Measurements from ENCODE around the gene NUTM1.
"Not testable (repeated sequence)": the region's sequence is repeated elsewhere in the genome, so short reads cannot be mapped to it uniquely, and the experiment has no call there.

The NUTM1 gene

GRCh38 chr15:34336231-34336990 lies 6.7 kb upstream of the NUTM1 start:
- peak overlapping the region in 18 of 21 experiments; percentile 64 to 97 (median 92) for H3K27ac ChIP-seq
- H3K4me3 ChIP-seq: peak overlapping the region; percentile 81 to 97 (median 92)

GRCh38 chr15:34336991-34337556 lies 6.0 kb upstream of the NUTM1 start:
- peak overlapping the region; percentile 44 to 97 (median 91) for H3K27ac ChIP-seq
- H3K4me3 ChIP-seq: peak overlapping the region; percentile 81 to 97 (median 92)

- Histone ChIP-seq H3K27ac (peak within 1 kb of the TSS; percentile 44 to 97 (median 91)), H3K4me3 (peak within 1 kb of the TSS; percentile 81 to 97 (median 92))
These were observed 5.4 kb upstream of the NUTM1 start, which contains the start of gene SLC12A6 for GRCh38 chr15:34337557-34338306. Gene SLC12A6 (minus strand): TSS chr15:34337781. CDS start chr15:34336680, 1,101 bp downstream.

- peak overlapping the region in 15 of 21 experiments; percentile 44 to 97 (median 91) for H3K27ac ChIP-seq
- peak overlapping the region in 6 of 7 experiments; percentile 81 to 97 (median 92) for H3K4me3 ChIP-seq
These were observed 4.8 kb upstream of the NUTM1 start for GRCh38 chr15:34338347-34338746.

GRCh38 chr15:34339946-34340345 lies 3.2 kb upstream of the NUTM1 start:
- H3K4me3 ChIP-seq: no peak overlapping the region
- H3K27ac ChIP-seq: no peak overlapping the region

- Histone ChIP-seq H3K27ac (peak overlapping the region in 9 of 21 experiments; percentile 13 to 95 (median 88)), H3K4me3 (peak overlapping the region; percentile 54 to 81 (median 74))
These were observed 1.5 kb upstream of the NUTM1 start for GRCh38 chr15:34341381-34342212.

GRCh38 chr15:34342213-34342736 lies 840 bp upstream of the NUTM1 start:
- peak overlapping the region; percentile 66 to 95 (median 88) for H3K27ac ChIP-seq
- H3K4me3 ChIP-seq: peak overlapping the region; percentile 54 to 81 (median 74)

GRCh38 chr15:34347951-34348638 lies 5.0 kb downstream of the NUTM1 start:
- no peak overlapping the region for H3K27ac ChIP-seq
- no peak overlapping the region for H3K4me3 ChIP-seq

DNA sequence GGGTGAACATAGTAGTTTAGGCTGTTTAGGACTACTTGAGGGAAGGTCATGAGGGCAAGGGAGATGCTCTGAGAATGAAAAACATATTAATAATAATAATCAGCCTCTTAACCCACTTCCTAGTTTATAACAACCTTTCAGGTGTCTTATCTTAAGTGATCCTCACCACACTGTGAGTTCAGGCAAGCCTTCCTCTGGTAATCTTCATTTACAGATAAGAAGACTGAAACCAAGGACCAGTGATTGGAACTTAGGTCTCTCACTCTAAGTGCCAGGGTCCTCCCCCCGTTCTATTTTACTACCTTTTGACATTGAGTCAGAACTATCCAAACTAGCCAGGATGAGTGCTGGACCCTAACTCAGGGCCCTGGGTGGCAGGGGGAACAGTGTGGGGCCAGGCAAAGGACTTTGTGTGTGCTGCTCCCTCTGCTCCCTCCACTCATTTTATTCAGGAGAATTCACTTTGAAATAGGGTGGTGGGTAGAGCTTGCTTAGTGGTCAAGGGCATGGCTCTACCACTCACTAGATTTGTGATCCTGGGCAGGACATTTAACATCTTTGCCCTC lies 5.7 kb downstream of the NUTM1 start:
- Histone ChIP-seq H3K27ac (no peak overlapping the region), H3K4me3 (no peak overlapping the region)

- Histone ChIP-seq H3K27ac (no peak overlapping the region), H3K4me3 (no peak overlapping the region)
These were observed 6.7 kb downstream of the NUTM1 start for GRCh38 chr15:34349769-34350168.

DNA sequence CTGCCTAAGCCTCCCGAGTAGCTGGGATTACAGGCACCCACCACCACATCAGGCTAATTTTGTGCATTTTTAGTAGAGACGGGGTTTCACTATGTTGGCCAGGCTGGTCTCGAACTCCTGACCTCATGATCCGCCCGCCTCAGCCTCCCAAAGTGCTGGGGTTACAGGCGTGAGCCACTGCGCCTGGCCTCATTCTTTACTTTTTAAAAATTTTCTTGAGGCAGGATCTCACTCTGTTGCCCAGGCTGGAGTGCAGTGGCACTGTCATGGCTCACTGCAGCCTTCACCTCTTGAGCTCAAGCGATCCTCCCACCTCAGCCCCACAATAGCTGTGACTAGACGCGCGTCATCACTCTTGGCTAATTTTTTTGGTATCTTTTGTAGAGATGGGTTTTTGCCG lies 9.9 kb downstream of the NUTM1 start:
- not testable (repeated sequence) for H3K4me3 ChIP-seq, H3K27ac ChIP-seq

- H3K4me3 ChIP-seq: no peak overlapping the region
- H3K27ac ChIP-seq: no peak overlapping the region
These were observed 10.5 kb downstream of the NUTM1 start for GRCh38 chr15:34353627-34354026.

DNA sequence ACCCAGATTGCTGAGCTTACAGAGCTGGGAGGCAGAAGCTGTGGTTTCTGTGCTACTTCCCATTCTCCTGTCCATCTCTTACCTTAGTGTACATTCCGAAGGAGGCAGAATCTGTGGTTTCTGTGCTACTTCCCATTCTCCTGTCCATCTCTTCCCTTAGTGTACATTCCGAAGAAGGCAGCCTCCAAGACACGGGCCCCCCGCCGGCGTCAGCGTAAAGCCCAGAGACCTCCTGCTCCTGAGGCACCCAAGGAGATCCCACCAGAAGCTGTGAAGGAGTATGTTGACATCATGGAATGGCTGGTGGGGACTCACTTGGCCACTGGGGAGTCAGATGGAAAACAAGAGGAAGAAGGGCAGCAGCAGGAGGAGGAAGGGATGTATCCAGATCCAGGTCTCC lies 11.2 kb downstream of the NUTM1 start:
- Histone ChIP-seq H3K4me3 (no peak overlapping the region), H3K27ac (no peak overlapping the region)

- no peak overlapping the region for H3K4me3 ChIP-seq
These were observed 12.1 kb downstream of the NUTM1 start for GRCh38 chr15:34355241-34355640.

DNA sequence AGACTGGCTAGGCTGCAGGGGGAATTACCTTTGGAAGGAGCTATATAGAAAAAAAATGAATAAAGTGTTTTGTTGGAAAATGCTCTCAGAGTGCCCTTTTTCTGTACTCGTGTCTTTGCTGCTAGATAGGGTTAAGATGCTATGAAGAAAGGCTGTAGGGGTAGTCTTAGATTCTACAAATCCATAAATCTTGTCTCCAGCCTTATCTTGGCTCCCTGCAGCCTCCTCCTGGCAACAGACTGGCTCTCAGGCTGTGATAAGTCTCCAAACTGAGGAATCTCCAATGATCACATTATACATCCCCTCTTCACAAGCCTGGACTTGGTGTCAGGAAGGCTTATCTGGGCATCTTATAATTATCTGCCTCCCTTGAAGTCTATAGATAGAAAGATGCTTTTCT lies 14.5 kb downstream of the NUTM1 start:
- no peak overlapping the region for H3K4me3 ChIP-seq
- no peak overlapping the region for H3K27ac ChIP-seq

More at GRCh38 chr15:34355241-34355640, 12.1 kb downstream of the NUTM1 start:
- H3K27ac ChIP-seq: no peak overlapping the region

DNA sequence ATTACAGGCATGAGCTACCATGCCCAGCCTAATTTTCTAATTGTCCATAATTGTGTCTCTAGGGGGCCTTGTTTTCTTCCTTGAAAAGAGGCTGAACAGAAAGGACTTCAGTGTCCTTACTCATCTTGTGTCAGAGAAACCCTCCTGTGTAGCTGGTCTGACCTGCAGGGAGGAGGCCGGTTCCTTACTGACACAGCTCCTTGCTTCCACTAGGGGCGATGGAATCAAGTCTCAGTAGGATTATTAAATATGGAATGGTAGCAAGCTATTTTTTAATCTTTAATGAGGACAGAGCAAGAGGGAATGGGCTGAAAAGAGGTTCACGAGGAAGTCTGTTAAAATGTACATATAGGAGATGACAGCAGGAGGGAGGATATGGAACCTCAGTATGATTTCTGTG lies 15.3 kb downstream of the NUTM1 start:
- Histone ChIP-seq H3K4me3 (no peak overlapping the region), H3K27ac (no peak overlapping the region)

DNA sequence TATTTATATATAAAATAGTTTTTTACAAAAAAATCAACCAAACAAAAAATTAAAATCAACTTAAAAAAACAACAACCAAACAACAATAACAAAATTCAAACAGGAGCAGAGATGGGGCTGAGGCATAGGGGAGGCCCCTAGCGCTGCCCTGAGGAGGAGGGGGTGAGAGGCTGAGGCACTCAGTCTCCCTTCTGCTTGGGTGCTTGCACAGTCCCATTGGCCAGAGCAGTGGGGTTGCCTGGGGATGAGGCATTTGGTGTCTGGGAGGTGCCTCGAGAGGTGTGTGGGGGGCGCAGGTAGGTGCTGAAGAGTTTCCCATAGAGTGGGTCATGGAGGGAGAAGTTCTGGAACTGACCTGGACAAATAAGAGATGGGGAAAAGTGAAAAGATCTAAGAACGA lies 15.8 kb downstream of the NUTM1 start:
- H3K27ac ChIP-seq: peak overlapping the region in 5 of 21 experiments; percentile 5 to 27 (median 7)
- H3K4me3 ChIP-seq: no peak overlapping the region

DNA sequence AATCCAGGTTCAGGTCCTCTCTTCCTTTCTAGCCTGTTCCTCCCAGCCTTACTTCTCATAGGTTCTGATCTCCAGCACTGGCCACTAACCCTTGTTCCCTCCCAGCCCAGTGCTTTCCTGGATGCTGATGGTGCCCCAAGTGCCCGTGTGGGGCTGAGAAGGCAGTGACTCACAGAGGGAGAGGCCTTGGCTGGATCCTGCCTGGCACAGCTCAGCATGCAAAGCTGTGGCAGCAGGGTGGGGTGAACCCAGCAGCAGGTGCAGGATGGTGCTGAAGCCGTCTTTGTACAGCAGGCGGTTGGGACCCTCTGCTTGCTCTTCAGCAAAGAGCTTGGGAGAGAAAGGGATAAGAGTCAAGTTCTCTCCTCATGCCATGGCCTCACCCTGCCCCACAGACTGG lies 16.3 kb downstream of the NUTM1 start:
- Histone ChIP-seq H3K27ac (peak overlapping the region in 6 of 21 experiments; percentile 5 to 27 (median 8)), H3K4me3 (no peak overlapping the region)
